Neural cell (in vitro differentiated cells): ENCODE measurements around the gene PROCA1. TPM values are rescaled to one million over a fixed set of nuclear protein-coding genes. Genes with fewer than 3 reads are reported as not detected.

Source experiments
- H2AFZ ChIP-seq: fragments of 200-600, 300-800 bp; sonication (generic), shearing (Covaris generic); 2 replicates; pipeline ENCODE4 v1.6.0; 2014; ENCODE audit warnings: low read depth, mild to moderate bottlenecking, antibody characterized with exemption, low read length, moderate library complexity
- H3F3A ChIP-seq: fragments of 200-600 bp; shearing (Covaris generic); 2 replicates; pipeline ENCODE4 v1.6.1; 2016; ENCODE audit warnings: mild to moderate bottlenecking, moderate library complexity, mixed read lengths, antibody characterized with exemption, low read length; ENCODE audit not compliant: insufficient read depth, poor library complexity, severe bottlenecking
- H3K27ac ChIP-seq: fragments of 200-600, 300-800 bp; sonication (generic), shearing (Covaris generic); 2 replicates; pipeline ENCODE4 v1.5.1; 2014; ENCODE audit warnings: mild to moderate bottlenecking, low read length, moderate library complexity
- H3K27me3 ChIP-seq: fragments of 300-800, 200-600 bp; sonication (generic), shearing (Covaris generic); 2 replicates; pipeline ENCODE4 v1.6.0; 2014; ENCODE audit warnings: mild to moderate bottlenecking, low read depth, low read length, moderate library complexity; ENCODE audit not compliant: insufficient read depth
- H3K36me3 ChIP-seq: fragments of 300-800, 200-600 bp; sonication (generic), shearing (Covaris generic); 2 replicates; pipeline ENCODE4 v1.5.1; 2014; ENCODE audit warnings: mild to moderate bottlenecking, antibody characterized with exemption, low read length, moderate library complexity; ENCODE audit not compliant: insufficient read depth
- H3K4me2 ChIP-seq: fragments of 300-800, 200-600 bp; sonication (generic), shearing (Covaris generic); 2 replicates; pipeline ENCODE4 v1.6.0; 2014; ENCODE audit warnings: mild to moderate bottlenecking, low read length
- H3K4me3 ChIP-seq: fragments of 300-800, 200-600 bp; sonication (generic), shearing (Covaris generic); 2 replicates; pipeline ENCODE4 v1.5.1; 2014; ENCODE audit warnings: mild to moderate bottlenecking, low read length, moderate library complexity
- H3K79me2 ChIP-seq: fragments of 200-600 bp; shearing (Covaris generic); replicated peaks from 2 replicates; pipeline ENCODE4 v1.6.0; 2014; ENCODE audit warnings: mild to moderate bottlenecking, low read length, moderate library complexity; ENCODE audit not compliant: insufficient read depth
- H3K9ac ChIP-seq: fragments of 300-800, 200-600 bp; sonication (generic), shearing (Covaris generic); 2 replicates; pipeline ENCODE4 v1.6.1; 2016; ENCODE audit warnings: mild to moderate bottlenecking, low read length, mixed read lengths
- H3K9me2 ChIP-seq: fragments of 200-600 bp; shearing (Covaris generic); 2 replicates; pipeline ENCODE4 v1.6.1; 2016; ENCODE audit warnings: mild to moderate bottlenecking, low read length, mixed read lengths; ENCODE audit not compliant: insufficient read depth
- H3K9me3 ChIP-seq: fragments of 200-600, 300-800 bp; sonication (generic), shearing (Covaris generic); 2 replicates; pipeline ENCODE4 v1.6.1; 2016; ENCODE audit warnings: mild to moderate bottlenecking, mixed run types, low read length, moderate library complexity, mixed read lengths
- H4K20me1 ChIP-seq: fragments of 200-600 bp; shearing (Covaris generic); 2 replicates; pipeline ENCODE4 v1.6.1; 2016; ENCODE audit warnings: mild to moderate bottlenecking, mixed run types; ENCODE audit not compliant: insufficient read depth
- CTCF ChIP-seq: fragments of 450-650 bp; IDR thresholded peaks from 2 replicates; pipeline ENCODE4 v1.5.1; 2014; ENCODE audit warnings: antibody characterized with exemption, mild to moderate bottlenecking, moderate library complexity; ENCODE audit not compliant: poor library complexity, severe bottlenecking
- EP300 ChIP-seq: fragments of 450-650 bp; conservative IDR thresholded peaks from 2 replicates; pipeline ENCODE4 v1.6.1; 2014; ENCODE audit warnings: antibody characterized with exemption, mild to moderate bottlenecking, moderate library complexity; ENCODE audit not compliant: poor library complexity, severe bottlenecking
- EZH2 ChIP-seq: fragments of 200-600, 300-800 bp; shearing (Covaris generic), sonication (generic); IDR thresholded peaks from 2 replicates; pipeline ENCODE4 v1.6.1; 2014; ENCODE audit warnings: antibody characterized with exemption, low read length, borderline replicate concordance, mild to moderate bottlenecking; ENCODE audit not compliant: insufficient read depth, poor library complexity, severe bottlenecking
- MXI1 ChIP-seq: fragments of 450-650 bp; conservative IDR thresholded peaks from 2 replicates; pipeline ENCODE4 v1.6.1; 2014; ENCODE audit warnings: antibody characterized with exemption, mild to moderate bottlenecking; ENCODE audit not compliant: poor library complexity, severe bottlenecking
- POLR2AphosphoS5 ChIP-seq: IDR thresholded peaks from 2 replicates; pipeline ENCODE4 v1.6.1; 2012
- RAD21 ChIP-seq: fragments of 450-650 bp; conservative IDR thresholded peaks from 2 replicates; pipeline ENCODE4 v1.6.1; 2014; ENCODE audit warnings: antibody characterized with exemption, mild to moderate bottlenecking, moderate library complexity
- REST ChIP-seq: IDR thresholded peaks from 2 replicates; pipeline ENCODE4 v1.6.1; 2012; ENCODE audit warnings: borderline replicate concordance
- SMC3 ChIP-seq: fragments of 450-650 bp; conservative IDR thresholded peaks from 2 replicates; pipeline ENCODE4 v1.6.1; 2014; ENCODE audit warnings: antibody characterized with exemption, mild to moderate bottlenecking, moderate library complexity; ENCODE audit not compliant: poor library complexity
- TAF1 ChIP-seq: IDR thresholded peaks from 2 replicates; pipeline ENCODE4 v1.6.1; 2012; ENCODE audit warnings: low read depth
- polyA plus RNA-seq: library from polyadenylated mRNA; depleted of rRNA; stranded (reverse); fragments of >200 nt; gene quantifications from 2 replicates; pipeline ENCODE4 v1.2.3, GENCODE V29; 2014

PROCA1 gene
- polyA plus RNA-seq, 1 donor from 2014 or later = 20.7 TPM

GRCh38 chr17:28715217-28715616 lies 3.5 kb upstream of the PROCA1 start:
- Histone ChIP-seq H3K4me3 (no peak overlapping the region), H3K9me3 (no peaks in the 10 kb centered on the region), H3K9me2 (no peaks in the 10 kb centered on the region), H3K27me3 (peaks cover 28% of the 10 kb centered on the region), H3F3A (no peaks in the 10 kb centered on the region), H4K20me1 (no peaks in the 10 kb centered on the region), H3K27ac (no peak overlapping the region), H3K9ac (no peak overlapping the region), H3K4me2 (no peak overlapping the region), H2AFZ (no peak overlapping the region), H3K36me3 (no peaks in the 10 kb centered on the region), H3K79me2 (peaks cover 2% of the 10 kb centered on the region)
- TF ChIP-seq EZH2 (no peak), SMC3 (no peak), TAF1 (no peak), RAD21 (no peak), POLR2AphosphoS5 (no peak), MXI1 (no peak), CTCF (no peak)

GRCh38 chr17:28714281-28714680 lies 2.6 kb upstream of the PROCA1 start:
- Histone ChIP-seq H3K9me2 (no peaks in the 10 kb centered on the region), H3K9ac (no peak overlapping the region), H3K4me3 (no peak overlapping the region), H3K4me2 (no peak overlapping the region), H3K9me3 (no peaks in the 10 kb centered on the region), H4K20me1 (no peaks in the 10 kb centered on the region), H3K27me3 (peaks cover 28% of the 10 kb centered on the region), H3K36me3 (no peaks in the 10 kb centered on the region), H3K27ac (no peak overlapping the region), H3F3A (peaks cover 3% of the 10 kb centered on the region), H3K79me2 (no peaks in the 10 kb centered on the region), H2AFZ (no peak overlapping the region)
- TF ChIP-seq CTCF = no peak

- Histone ChIP-seq H3K27ac (no peak overlapping the region), H3K9me2 (no peaks in the 10 kb centered on the region), H4K20me1 (no peaks in the 10 kb centered on the region), H3F3A (peaks cover 3% of the 10 kb centered on the region), H2AFZ (no peak overlapping the region), H3K9me3 (no peaks in the 10 kb centered on the region), H3K4me2 (no peak overlapping the region), H3K79me2 (no peaks in the 10 kb centered on the region), H3K27me3 (peaks cover 20% of the 10 kb centered on the region), H3K9ac (no peak overlapping the region), H3K4me3 (no peak overlapping the region), H3K36me3 (no peaks in the 10 kb centered on the region)
- TF ChIP-seq POLR2AphosphoS5 (no peak), RAD21 (no peak), MXI1 (no peak), SMC3 (no peak), TAF1 (no peak), EP300 (no peak), REST (no peak), CTCF (no peak), EZH2 (no peak)
Observed at GRCh38 chr17:28712705-28713415, 1.2 kb upstream of the PROCA1 start.
